ENCODE data around the gene MRS2. TPM values are rescaled to one million over a fixed set of nuclear protein-coding genes. Genes with fewer than 3 reads are reported as not detected.

The MRS2 gene
- total RNA-seq, 1 experiment from 2014 or later = 49.7 TPM

DNA sequence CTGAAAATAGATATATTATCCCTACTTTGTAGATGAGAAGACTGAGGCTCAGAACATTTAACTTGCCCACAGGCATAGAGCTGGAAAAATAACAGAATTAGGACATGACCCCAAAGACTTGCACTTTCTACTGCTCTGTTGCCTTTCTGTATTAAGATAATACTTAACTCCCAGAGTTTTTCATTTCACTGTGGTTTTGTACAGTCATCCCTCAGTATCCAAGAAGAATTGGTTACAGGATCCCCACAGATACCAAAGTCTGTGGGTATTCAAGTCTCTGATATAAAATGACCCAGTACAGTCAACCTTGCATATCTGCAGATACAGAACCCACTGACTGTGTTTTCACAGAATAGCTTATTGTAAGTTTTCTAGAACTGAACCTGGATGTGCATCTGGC is 16.8 kb downstream of the MRS2 start:
- no peaks in the 10 kb centered on the region for H3K79me2 ChIP-seq (ENCODE audit: low read depth)
- H3F3A ChIP-seq (ENCODE audit: insufficient read depth, low read depth) = no peaks in the 10 kb centered on the region
- H3K36me3 ChIP-seq (ENCODE audit: low read depth) = peaks cover 49% of the 10 kb centered on the region
- H3K4me1 ChIP-seq (replicated peaks; ENCODE audit: insufficient read depth) = no peaks in the 10 kb centered on the region
- POLR2A ChIA-PET (ENCODE audit: unreplicated experiment) = no interaction called here
- no peak for DNase-seq
- H4K20me1 ChIP-seq (ENCODE audit: insufficient read depth) = no peaks in the 10 kb centered on the region; the same call in 1 of the 2 replicates
- H3K9me3 ChIP-seq (ENCODE audit: insufficient read depth, low read depth) = no peaks in the 10 kb centered on the region
- no peaks in the 10 kb centered on the region for H3K9me2 ChIP-seq (ENCODE audit: insufficient read depth)
- CTCF ChIA-PET = no interaction called here
- intact Hi-C loops (cut with micrococcal nuclease; ENCODE audit: unreplicated experiment) = no loop called here
- no TSS peak for BruUV-seq (replicated peaks)
- H3K4me2 ChIP-seq = no peak overlapping the region
- H2AFZ ChIP-seq = no peak overlapping the region
- TF ChIP-seq, protein P1, sequence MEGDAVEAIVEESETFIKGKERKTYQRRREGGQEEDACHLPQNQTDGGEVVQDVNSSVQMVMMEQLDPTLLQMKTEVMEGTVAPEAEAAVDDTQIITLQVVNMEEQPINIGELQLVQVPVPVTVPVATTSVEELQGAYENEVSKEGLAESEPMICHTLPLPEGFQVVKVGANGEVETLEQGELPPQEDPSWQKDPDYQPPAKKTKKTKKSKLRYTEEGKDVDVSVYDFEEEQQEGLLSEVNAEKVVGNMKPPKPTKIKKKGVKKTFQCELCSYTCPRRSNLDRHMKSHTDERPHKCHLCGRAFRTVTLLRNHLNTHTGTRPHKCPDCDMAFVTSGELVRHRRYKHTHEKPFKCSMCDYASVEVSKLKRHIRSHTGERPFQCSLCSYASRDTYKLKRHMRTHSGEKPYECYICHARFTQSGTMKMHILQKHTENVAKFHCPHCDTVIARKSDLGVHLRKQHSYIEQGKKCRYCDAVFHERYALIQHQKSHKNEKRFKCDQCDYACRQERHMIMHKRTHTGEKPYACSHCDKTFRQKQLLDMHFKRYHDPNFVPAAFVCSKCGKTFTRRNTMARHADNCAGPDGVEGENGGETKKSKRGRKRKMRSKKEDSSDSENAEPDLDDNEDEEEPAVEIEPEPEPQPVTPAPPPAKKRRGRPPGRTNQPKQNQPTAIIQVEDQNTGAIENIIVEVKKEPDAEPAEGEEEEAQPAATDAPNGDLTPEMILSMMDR (conservative IDR thresholded peaks at IDR 0.05) = no peak
- TF ChIP-seq EZH2 (IDR thresholded peaks at IDR 0.05; ENCODE audit: low read depth) = no peak
- no peaks in the 10 kb centered on the region for H3K27me3 ChIP-seq (ENCODE audit: insufficient read depth, low read depth)
- H3K27ac ChIP-seq = no peak overlapping the region
- no peak overlapping the region for H3K4me3 ChIP-seq

DNA sequence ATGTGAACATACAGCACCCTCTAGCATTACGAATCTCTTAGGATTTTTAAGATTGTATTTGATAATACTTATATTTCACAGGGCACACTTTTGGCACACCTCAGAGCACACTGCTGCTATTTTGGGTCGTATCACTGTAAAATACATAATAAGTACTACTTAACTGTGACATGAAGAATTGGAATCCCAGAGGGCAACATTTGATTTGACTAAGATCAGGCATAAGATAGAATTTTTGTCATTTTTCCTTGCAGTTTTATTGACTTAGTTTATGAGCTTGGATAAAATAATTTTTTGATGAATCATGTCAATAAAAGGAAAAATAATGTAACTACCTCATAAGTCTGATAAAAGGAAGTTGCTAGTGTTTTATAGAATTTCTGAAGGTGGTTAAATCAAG is 22.4 kb downstream of the MRS2 start:
- intact Hi-C loops (cut with micrococcal nuclease; ENCODE audit: unreplicated experiment) = no loop called here
- no peaks in the 10 kb centered on the region for H3K79me2 ChIP-seq (ENCODE audit: low read depth)
- peaks cover 20% of the 10 kb centered on the region for H3K4me1 ChIP-seq (replicated peaks; ENCODE audit: insufficient read depth)
- ChIA-PET CTCF (no interaction called here), POLR2A (ENCODE audit: unreplicated experiment) (no interaction called here)
- H3K27ac ChIP-seq = no peak overlapping the region
- no peak overlapping the region for H3K4me2 ChIP-seq
- no peak overlapping the region for H2AFZ ChIP-seq
- H3K4me3 ChIP-seq = no peak overlapping the region
- no peaks in the 10 kb centered on the region for H4K20me1 ChIP-seq (ENCODE audit: insufficient read depth)
- no TSS peak for BruUV-seq (replicated peaks)
- TF ChIP-seq, protein P1 (conservative IDR thresholded peaks at IDR 0.05) = no peak
- no peak for TF ChIP-seq EZH2 (IDR thresholded peaks at IDR 0.05; ENCODE audit: low read depth)
- H3K9me2 ChIP-seq (ENCODE audit: insufficient read depth) = no peaks in the 10 kb centered on the region
- DNase-seq = no peak
- no peaks in the 10 kb centered on the region for H3K9me3 ChIP-seq (ENCODE audit: insufficient read depth, low read depth)
- peaks cover 56% of the 10 kb centered on the region for H3K36me3 ChIP-seq (ENCODE audit: low read depth)
- no peaks in the 10 kb centered on the region for H3K27me3 ChIP-seq (ENCODE audit: insufficient read depth, low read depth)
- peaks cover 26% of the 10 kb centered on the region for H3F3A ChIP-seq (ENCODE audit: insufficient read depth, low read depth)

DNA sequence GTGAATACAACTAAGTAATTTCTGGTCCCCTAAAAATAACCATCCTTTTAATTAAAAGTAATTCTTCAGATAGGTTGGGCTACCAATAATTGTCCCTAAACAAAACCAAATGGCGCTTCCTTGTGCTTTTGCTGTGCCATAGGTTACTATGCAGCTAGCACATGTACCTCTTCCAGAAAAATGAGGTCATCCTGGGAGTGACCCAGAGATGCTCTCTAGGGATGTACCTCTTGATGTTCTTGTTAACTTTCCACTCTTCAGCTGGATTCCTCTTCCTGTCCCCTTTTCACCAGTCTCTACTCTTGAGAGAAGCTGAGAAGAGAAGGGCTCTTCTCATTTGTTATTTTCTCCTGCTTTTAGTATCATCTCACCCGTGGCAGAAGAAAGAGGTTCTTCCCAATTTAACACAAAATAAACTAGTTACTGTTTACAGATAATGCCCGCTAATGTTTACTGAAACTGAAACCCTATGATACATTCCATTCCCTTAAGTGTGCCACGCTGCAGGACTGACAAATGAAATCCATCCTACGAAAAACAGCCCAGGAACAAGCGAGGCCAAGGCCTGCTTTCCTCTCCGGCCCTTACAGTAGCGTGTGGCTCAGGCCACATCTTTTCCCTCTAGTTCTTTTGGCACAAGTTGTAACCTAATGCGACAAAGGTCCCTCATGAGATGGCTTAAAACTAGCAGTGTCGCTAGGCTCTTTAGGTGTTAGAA is 24.2 kb downstream of the MRS2 start:
- Histone ChIP-seq H3K4me1 (replicated peaks; ENCODE audit: insufficient read depth) (peaks cover 20% of the 10 kb centered on the region), H3K36me3 (ENCODE audit: low read depth) (peaks cover 45% of the 10 kb centered on the region), H3K9me2 (ENCODE audit: insufficient read depth) (no peaks in the 10 kb centered on the region), H3F3A (ENCODE audit: insufficient read depth, low read depth) (peaks cover 33% of the 10 kb centered on the region), H2AFZ (no peak overlapping the region), H3K79me2 (ENCODE audit: low read depth) (no peaks in the 10 kb centered on the region), H3K4me3 (no peak overlapping the region), H3K27ac (peak overlapping the region; percentile 15; the same call in 1 of the 2 replicates), H3K27me3 (ENCODE audit: insufficient read depth, low read depth) (no peaks in the 10 kb centered on the region), H3K9me3 (ENCODE audit: insufficient read depth, low read depth) (no peaks in the 10 kb centered on the region), H3K4me2 (no peak overlapping the region), H4K20me1 (ENCODE audit: insufficient read depth) (no peaks in the 10 kb centered on the region)
- no TSS peak for BruUV-seq (replicated peaks)
- intact Hi-C loops (cut with micrococcal nuclease; ENCODE audit: unreplicated experiment) = no loop called here
- POLR2A ChIA-PET (ENCODE audit: unreplicated experiment) = no interaction called here
- TF ChIP-seq, protein P1 (conservative IDR thresholded peaks at IDR 0.05) = no peak
- TF ChIP-seq EZH2 (IDR thresholded peaks at IDR 0.05; ENCODE audit: low read depth) = no peak
- CTCF ChIA-PET = no interaction called here
- DNase-seq = no peak
